ENCODE measurements around the gene PNPLA7.

GRCh38 chr9:137446851-137447471 is 103.2 kb downstream of the PNPLA7 start:
- TF ChIP-seq EZH2 (IDR thresholded peaks at IDR 0.05; ENCODE audit: borderline replicate concordance, low read depth, low read length, severe bottlenecking), result no peak
- no peak for TF ChIP-seq CTCF (IDR thresholded peaks at IDR 0.05; ENCODE audit: borderline replicate concordance, extremely low read depth, low read length, poor library complexity, severe bottlenecking)
